Adrenal gland (tissue), 5 donors: ENCODE measurements around the gene ATP5MG.

Experiments used
- POLR2A ChIP-seq, 2 donors: fragments of 450-650 bp; IDR thresholded peaks; one replicate each; pipeline ENCODE4 v1.6.1; 2017; ENCODE audit warnings: antibody characterized with exemption in 2 of 2, mild to moderate bottlenecking in 2 of 2, moderate library complexity in 1 of 2
- TF ChIP-seq, protein P1 (sequence below), 6 experiments: fragments of 450-650 bp in 4 of 6; fragments of 200-600 bp in 2 of 6; sonication (generic) in 1 of 6; IDR thresholded peaks; 1 replicate in 5 of 6; 2 replicates in 1 of 6; pipeline versions ENCODE4 v1.5.1 to v1.8.0; 2016 to 2021; ENCODE audit warnings: antibody characterized with exemption in 6 of 6, mild to moderate bottlenecking in 2 of 6, moderate library complexity in 1 of 6
- donor health status: DM: no; HTN: no; CAD: no.

DNA sequence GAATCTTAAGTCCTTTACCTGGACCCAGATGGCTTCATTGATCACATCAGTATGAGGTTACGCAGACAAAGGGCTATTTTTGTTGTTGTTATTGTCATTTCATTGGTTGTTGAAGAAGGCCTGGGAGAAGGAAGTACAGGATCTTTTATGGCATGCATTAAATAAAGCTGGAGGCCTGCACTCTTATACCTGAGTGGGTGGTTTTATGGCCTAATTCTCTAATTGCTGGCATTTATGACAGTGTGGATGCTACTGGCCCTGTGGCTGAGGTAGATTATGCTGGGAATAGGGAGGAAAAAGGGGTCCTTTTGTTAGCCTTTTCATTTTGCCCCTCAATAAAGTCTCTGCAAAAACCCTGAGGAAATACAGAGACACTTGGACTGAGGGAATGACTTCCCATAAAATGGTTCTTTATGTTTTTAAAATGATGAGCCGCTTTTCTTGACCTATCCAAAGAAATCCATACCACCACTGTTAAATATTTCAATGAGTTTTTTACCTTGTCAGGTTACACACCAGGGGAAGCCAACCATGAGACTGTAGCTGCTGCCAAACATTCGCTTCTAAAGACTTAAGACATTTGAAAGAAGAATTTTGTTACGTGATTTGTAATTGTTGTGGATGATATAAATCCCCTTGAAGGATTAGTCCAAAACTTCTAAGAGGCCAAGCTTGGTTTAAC, 41.6 kb downstream of the ATP5MG start:
- TF ChIP-seq, protein P1, sequence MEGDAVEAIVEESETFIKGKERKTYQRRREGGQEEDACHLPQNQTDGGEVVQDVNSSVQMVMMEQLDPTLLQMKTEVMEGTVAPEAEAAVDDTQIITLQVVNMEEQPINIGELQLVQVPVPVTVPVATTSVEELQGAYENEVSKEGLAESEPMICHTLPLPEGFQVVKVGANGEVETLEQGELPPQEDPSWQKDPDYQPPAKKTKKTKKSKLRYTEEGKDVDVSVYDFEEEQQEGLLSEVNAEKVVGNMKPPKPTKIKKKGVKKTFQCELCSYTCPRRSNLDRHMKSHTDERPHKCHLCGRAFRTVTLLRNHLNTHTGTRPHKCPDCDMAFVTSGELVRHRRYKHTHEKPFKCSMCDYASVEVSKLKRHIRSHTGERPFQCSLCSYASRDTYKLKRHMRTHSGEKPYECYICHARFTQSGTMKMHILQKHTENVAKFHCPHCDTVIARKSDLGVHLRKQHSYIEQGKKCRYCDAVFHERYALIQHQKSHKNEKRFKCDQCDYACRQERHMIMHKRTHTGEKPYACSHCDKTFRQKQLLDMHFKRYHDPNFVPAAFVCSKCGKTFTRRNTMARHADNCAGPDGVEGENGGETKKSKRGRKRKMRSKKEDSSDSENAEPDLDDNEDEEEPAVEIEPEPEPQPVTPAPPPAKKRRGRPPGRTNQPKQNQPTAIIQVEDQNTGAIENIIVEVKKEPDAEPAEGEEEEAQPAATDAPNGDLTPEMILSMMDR (IDR thresholded peaks at IDR 0.05): no peak
- no peak for TF ChIP-seq POLR2A (IDR thresholded peaks at IDR 0.05)
